HG03103 (cell line): Measurements from ENCODE around the gene CHSY3.

Experiments used
- ATAC-seq: cut with Tn5 transposase; IDR thresholded peaks from one replicate; pipeline ENCODE4 v1.9.1; 2021; ENCODE audit warnings: low read depth; ENCODE audit not compliant: unreplicated experiment

The CHSY3 gene

DNA sequence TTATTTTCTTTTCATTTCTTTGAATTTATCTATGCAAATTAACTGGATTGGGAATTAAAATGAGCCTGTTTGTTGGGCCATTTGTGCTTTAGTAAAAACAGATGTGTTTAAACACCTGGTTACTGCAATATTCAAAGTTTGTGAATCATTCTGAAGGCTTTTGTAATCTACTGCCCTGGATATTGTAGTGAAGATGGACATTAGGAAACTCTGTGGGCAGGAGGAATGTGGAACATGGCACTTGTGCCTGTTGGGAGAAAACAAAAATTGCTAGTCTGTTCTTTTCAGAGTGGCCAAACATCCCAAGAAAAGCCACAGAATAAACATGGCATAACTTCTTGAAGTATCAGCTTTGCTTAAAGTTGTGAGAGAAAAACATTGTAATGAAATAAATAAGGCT lies 40.8 kb downstream of the CHSY3 start:
- ATAC-seq = no peak

DNA sequence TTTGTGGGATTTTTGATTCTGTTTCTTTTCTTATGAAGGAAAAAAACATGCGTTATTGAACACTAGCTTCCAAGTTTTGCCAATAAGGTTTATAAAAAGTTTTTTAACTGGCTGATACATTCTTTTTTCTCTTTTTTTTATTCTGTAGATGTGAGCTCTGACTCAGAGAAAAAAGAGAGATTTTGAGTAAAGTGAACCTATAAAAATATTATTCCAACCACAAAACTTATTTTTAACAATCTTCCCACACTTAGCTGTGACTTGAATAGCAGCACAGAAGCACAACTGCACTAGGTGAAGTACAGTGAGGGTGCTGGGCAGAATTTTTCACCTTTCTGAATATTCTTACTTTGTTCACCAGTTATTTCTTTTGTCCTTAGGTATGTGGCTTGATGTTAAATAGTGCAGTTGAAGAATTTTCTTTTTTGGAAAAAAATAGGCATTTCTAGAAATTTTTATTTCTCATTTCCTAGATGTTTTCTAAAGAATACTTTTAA lies 41.6 kb downstream of the CHSY3 start:
- ATAC-seq = no peak

DNA sequence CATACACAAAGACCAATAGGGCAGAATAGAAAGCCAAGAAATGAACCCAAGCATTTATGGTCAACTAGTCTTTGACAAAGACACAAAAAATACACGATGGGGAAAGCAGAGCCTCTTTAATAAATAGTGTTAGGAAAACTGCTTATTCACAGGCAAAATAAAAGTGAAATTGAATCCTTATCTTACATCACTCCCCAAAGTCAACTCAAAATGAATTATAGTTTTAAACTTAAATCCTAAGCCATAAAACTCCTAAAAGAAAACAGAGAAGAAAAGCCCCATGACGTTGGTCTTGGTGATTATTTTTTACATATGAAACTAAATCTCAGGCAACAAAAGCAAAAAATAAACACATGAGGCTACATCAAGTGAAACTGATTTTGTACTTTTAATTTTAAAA lies 46.8 kb downstream of the CHSY3 start:
- no peak for ATAC-seq

DNA sequence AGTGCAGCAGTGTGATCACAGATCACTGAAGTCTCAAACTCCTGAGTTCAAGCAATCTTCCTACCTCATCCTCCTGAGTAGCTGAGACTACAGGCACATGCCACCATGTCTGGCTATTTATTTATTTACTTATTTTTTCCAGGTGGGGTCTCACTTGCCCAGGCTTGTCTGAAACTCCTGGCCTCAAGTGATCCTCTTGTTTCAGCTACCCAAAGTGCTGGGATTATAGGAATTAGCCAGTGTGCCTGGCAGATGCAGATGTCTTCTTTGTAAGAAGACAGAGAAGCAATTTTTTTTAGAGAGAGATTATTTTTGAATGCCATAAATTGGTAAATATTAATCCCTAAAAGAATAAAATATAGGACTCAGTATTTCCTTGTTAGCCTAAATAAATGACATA lies 54.3 kb downstream of the CHSY3 start:
- no peak for ATAC-seq

DNA sequence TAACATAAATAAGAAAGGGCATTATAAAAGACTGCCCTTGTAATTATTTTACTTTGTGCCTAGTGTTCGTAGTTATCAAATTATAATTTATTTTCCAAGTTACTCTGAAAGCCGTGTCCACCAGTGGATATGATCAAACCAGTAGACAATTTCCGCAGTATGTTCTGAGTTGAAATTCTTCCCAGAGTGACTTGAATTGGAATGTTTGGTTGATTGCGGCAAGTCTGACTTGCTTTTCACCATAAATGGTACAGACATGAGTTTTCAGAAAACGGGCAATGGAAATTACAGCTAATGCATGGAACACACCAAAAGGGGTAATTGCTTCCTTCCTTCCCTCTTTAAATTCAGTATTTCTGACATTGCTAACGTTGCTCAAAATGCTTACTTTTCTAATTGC lies 56.6 kb downstream of the CHSY3 start:
- ATAC-seq = no peak

DNA sequence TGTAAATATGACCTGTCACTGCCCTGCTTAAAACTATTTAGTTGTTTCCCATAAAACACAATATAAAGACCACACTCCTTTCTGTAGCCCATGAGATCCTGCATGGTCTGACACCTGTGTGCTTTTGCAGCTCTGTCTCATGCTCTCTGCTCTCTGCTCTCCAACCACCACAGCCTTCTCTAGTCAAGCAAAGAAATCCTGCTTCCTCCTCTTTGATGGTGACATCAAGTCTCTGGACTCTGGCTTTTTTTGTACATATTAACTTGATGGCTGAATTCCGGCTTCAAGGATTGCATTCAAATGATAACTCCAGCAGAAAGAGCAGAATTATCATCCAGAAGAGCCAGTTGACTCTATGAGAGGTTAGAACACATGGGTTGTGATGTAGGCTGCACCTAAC lies 58.2 kb downstream of the CHSY3 start:
- ATAC-seq = no peak

DNA sequence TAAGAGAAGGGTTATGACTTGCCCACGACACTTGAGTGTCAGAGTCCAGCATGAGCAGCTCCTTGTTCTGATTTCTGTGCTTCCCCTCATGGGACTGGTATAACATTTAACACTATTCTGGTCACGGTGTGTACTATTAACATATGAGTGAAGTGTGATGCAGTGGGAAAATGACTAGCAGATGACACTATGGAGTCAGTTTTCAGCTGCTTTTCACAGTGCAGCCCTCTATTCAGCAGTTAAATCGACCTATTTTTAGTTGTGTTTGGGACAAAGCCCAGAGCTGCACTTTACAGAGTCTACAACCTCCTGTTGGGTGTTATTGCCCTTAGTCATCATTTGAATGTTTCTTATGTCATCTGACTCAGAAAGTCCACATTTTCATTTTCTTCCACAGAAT lies 59.1 kb downstream of the CHSY3 start:
- no peak for ATAC-seq

DNA sequence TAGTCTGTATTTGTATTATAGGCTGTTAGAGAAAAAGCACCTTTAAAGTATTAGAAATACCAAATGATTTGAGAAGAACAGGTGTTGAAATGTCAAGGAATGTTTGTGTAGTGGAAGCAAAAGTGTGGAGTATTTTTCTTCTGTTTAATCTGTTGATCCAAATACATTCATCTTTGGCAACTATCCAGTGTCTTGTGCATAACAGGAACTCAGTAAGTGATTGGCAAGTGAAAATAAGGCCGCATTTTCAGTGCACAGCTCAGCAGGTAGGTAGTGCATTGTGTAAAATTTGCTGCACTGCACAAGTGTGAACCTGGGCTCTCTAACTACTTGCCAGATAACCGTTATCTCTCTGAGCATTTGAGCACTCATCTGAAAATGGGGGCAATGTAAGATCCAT lies 61.8 kb downstream of the CHSY3 start:
- ATAC-seq = no peak

DNA sequence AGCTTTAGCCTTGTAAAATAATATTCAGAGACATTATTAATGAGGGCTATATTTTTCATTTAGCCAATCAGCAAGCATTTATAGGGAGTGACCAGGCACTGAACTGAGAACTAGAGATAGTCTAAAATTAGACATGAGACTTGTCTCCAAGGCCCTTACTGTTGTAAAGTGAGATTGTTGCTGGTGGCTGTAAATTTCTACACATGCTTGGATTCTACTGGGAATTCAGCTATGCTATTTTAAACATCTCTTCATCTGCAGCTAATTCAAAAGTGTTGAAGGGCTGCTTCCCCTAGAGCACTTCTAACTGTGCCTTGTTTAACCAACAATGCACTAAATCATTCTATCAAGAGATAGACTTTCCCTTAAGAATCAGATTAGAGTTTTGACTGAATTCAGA lies 67.4 kb downstream of the CHSY3 start:
- no peak for ATAC-seq

DNA sequence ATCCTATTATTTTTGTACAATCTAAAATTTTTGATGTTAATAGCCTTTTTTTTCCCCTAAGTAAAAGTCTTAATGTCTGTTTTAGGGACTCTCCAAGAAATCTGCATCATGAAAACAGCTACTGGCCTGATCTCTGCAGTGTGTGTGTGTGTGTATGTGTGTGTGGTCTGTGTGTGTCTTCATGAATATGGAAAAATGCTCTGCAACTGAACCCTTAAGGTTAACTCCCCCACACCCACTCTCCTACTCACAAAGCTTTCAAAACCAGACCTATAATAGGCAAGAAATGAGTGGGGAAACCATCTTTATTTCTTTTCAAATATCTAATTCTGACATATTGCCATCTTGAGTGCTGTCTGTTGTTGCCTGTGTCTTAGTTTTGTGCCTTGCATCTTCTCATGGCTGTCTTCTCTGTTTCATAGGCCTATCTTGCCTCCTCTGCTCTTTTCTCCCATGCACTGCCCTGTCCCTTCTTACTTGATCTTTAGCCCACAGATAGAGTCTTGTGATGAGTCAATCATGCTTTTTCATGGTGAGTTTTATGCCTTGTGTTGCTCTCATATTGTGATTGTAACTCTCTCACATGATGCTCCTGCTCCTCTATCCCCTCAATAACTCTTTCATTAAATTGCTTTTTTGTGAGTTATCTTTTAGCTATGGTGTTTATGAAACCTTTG lies 68.3 kb downstream of the CHSY3 start:
- ATAC-seq = no peak

DNA sequence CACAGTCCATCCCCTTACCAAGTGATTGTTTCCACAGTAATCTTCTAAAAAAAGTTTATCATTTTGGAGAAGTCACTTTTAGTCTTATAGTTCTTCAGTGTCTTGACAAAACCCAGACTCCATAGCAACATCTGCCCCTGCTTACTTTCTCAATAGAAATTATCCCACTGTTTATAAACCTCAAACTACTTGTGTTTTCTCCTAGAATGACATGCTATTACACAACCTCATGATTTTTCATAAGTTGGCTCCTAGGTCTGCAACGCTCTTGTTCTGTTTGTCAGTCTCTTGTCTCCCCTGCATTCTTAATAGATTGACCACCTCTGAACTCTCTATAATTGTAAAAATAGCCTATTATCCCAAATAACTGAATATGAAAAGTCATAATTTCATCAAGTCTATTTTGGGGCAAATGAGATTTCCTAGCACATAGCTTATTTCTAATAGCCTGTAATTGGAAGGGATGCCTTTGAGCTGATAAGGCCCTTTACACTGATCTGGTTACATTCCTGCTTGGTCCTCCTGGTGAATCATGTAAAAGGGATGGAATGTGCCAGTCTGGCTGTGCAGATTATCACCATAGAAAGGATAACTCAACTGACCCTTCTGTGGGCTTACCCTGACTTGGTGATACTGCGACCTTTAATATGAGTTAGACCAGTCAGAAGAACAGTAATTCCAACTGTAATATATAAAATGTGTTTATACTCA lies 69.6 kb downstream of the CHSY3 start:
- ATAC-seq = no peak

DNA sequence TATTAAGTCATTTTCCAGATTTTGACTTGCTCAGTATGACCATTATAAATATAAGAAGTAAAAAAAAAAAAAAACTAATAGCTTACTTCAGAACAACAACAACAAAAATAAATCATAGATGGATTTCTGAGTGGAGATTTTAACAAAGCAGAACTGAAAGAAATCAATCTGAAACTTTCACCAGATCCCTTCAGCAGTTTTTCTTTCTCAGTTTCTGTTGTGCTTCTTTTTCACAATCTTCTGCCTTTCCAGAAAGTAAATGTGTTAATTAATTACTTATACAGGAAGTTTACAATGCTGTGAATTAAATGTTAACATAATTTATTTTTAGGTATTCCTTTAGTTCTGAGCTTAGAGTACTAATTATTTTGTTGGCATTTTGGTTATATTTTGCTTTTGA lies 73.5 kb downstream of the CHSY3 start:
- peak; percentile 67 for ATAC-seq

DNA sequence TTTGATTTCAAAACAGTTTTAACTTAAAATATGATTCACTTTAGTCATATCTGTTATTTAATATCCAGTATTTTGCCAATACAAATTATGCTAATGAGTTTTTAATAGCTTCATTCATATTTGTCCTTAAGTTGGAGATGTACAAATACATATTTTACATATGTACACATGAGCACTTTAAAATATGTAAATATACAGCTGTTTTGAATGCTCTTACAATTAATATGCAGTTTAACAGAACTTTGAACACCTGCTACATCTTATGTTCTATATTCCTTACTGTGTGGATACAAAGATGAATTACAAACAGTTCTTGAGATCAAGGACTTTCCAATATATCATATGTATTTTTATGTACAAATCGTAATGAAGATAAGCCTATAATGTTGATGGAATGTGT lies 74.0 kb downstream of the CHSY3 start:
- ATAC-seq = no peak

DNA sequence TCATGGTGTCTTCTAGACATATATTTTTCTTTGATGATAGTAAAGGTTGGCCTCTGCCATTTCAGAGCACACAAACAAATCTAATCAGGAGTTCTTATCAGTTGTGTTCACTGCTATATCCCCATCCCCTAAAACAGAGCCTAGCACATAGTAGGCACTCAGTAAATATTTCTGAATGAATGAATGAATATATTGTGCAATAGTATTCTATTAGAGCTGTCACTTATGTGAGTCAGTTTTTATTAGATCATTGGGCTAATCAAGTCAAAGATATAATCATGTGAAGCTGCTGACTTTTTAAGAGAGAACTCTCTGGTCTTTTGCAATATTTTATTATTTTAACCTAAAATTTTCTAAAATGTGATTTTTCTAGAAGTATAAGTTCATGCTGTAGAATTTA lies 84.2 kb downstream of the CHSY3 start:
- no peak for ATAC-seq

DNA sequence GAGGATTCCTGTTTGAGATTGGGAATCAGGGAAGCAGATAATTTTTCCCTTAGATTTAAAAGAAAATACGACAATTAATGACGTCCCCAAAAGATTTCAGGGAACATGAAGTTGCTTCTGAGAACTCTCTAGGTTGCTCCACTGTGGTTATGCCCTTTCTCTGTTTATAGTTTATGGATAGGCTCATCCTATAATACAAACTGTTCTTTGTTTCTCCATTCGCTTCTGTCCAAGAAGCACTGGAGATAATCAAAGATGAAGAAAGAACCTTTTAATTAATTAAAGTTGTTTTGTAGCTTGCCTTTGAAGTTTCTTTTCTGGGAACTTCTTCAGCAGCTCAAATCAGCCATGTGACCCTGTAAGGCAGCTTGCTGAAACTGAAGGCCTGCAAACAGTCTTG lies 87.5 kb downstream of the CHSY3 start:
- ATAC-seq = no peak

DNA sequence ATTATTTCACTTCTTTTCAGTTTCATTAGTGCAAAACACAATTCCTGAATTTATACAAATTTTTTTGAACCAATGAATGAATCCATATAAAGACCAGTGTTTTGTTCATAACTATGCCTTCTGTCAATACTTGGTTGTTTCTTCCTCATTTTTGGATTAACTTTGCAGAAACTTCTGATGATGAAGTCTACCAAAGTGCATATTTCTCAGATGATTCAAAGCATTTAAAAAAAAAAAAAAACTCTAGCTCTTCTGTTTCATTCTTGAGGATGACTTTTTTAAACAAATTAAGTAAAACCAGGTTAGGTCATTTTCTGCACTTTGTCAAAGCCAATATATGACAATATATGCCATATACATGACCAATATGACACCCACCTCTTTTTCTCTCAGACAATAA lies 92.6 kb downstream of the CHSY3 start:
- no peak for ATAC-seq

DNA sequence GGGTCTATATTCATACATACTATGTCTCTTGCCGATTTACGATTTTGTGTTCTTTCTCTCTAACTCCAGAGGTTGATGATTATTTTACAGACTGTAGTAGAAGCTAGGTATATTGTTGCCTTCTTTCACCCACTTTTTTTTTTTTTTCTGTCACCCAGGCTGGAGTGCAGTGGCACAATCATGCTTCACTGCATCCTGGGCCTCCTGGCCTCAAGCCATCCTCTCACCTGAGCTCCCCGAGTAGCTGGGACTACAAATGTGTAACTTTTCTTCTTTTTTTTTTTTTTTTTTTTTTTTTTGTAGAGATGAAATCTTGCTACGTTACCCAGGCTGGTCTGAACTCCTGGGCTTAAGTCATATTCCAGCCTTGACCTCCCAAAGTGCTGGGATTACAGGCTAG lies 96.2 kb downstream of the CHSY3 start:
- no peak for ATAC-seq

DNA sequence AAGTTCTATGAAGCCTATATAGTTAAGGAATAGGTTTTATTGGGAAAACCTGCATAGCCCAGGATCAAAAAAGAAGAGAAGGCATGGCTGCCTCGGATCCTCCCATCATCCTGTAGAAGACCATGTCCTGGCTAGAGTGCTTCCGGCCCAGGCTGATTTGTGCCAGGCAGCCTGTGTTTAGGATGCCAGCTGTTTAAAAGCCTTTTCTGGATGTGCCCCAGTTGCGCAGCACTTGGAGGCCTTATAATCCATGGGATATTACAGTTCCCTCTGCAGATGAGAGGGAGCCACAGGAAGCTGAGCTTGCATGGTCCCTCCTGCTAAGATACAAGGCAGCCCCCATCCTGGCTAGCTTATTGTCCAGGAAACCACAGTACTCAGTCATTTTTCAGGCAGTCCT lies 97.9 kb downstream of the CHSY3 start:
- no peak for ATAC-seq

DNA sequence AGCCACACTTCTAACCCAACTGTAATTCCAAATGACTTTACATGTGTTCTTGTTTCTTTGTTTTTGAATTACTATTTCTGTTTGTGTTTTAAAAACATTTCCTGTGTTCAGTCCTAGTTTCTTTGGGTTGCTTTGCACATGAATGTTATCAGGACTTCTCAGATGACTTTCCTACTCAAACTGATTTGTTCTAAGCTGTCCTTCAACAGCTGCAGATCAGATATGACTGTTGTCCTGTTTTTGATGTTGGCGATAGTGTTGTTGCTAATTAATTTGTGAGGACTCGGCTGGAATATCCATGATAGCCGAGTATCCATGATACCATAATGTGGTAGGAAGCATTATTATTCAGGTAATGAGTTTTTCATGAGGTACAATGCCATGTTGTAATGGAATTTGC lies 98.6 kb downstream of the CHSY3 start:
- no peak for ATAC-seq

DNA sequence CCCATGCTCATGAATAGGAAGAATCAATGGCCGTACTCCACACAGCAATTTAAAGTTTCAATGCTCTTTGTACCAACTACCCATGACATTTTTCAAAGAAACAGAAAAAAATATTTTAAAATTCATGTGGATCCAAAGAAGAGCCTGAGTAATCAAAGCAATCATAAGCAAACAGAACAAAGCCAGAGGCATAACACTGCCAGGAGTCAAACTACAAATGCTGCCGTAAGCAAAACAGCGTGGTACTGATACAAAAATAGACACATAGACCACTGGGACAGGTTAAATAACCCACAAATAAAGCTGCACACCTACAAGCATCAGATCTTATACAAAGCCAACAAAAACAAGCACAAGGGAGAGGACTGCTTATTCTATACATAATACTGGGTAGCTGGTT lies 107.7 kb downstream of the CHSY3 start:
- no peak for ATAC-seq

DNA sequence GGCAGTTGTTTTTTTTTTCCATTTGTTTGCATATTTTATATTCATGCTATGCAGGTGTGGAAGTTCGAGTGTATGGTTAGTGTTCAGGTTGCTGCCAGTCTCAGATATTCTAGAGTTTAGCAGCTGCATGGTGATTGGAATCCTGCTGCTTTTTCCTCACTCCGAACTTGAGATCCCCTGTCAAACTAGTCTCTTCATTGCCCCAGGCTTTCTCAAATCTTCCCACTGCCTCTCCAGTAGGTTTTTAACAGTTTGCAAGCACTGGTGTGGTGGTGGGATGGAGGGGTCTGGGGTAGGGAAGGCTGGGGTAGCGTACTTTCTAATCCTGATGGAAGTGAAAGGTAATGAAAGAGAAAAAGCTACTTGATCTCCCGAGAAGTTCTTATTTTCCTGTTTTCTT lies 112.9 kb downstream of the CHSY3 start:
- no peak for ATAC-seq

DNA sequence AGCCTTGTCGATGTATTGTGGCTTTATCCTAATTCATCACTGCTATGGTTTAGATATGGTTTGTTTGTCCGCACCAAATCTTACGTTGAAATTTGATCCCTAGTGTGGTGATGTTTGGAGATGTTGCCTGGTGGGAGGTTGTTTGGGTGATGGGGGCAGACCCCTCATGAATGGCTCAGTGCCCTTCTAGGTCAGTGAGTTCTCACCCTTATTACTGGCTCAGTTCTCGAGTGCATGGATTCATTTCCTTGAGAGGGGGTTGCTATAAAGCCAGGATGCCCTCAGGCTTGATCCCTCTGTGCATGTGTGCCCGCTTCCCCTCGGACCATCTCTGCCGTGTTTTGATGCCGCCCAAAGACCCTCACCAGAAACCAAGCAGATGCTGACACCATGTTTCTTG lies 114.4 kb downstream of the CHSY3 start:
- no peak for ATAC-seq
